Keratinocyte (primary cell): ENCODE data around the gene UNK. TPM values are rescaled to one million over a fixed set of nuclear protein-coding genes. Genes with fewer than 3 reads are reported as not detected.

Experiments used
- DNase-seq: peaks from one replicate; pipeline ENCODE4 v3.0.0-alpha.2; 2011; ENCODE audit warnings: low read depth, missing footprints, low spot score
- FAIRE-seq: peaks from 2 replicates; lab custom pipeline; 2011; peaks lifted over from hg19 to GRCh38; lab: Jason Lieb, UNC
- H2AFZ ChIP-seq: 2 replicates; pipeline ENCODE4 v1.6.0; 2012; ENCODE audit warnings: low read length, control low read depth, inconsistent platforms; ENCODE audit not compliant: control insufficient read depth
- H3K27ac ChIP-seq: 2 replicates; pipeline ENCODE4 v1.5.1; 2011; ENCODE audit warnings: low read length; ENCODE audit not compliant: control insufficient read depth, insufficient read depth
- H3K27me3 ChIP-seq: 3 replicates; pipeline ENCODE4 v1.6.0; 2011; ENCODE audit warnings: low read length; ENCODE audit not compliant: control insufficient read depth, insufficient read depth; ENCODE audit errors: extremely low read depth
- H3K36me3 ChIP-seq, 2 experiments: 2 replicates in 1 of 2; 3 replicates in 1 of 2; pipeline ENCODE4 v1.5.1; 2011; ENCODE audit warnings: low read length in 2 of 2, mild to moderate bottlenecking in 1 of 2; ENCODE audit not compliant: control insufficient read depth in 2 of 2, insufficient read depth in 2 of 2; ENCODE audit errors: extremely low read depth in 1 of 2
- H3K4me1 ChIP-seq: 3 replicates; pipeline ENCODE4 v1.5.1; 2011; ENCODE audit warnings: low read length; ENCODE audit not compliant: control insufficient read depth, insufficient read depth; ENCODE audit errors: extremely low read depth
- H3K4me2 ChIP-seq: 3 replicates; pipeline ENCODE4 v1.6.0; 2011; ENCODE audit warnings: low read depth, low read length; ENCODE audit not compliant: control insufficient read depth, insufficient read depth; ENCODE audit errors: extremely low read depth
- H3K4me3 ChIP-seq, 3 experiments: fragments of 200-600 bp in 1 of 3; sonication (generic) in 1 of 3; 2 replicates in 2 of 3; 3 replicates in 1 of 3; pipeline ENCODE4 v1.5.1; 2011 to 2016; ENCODE audit warnings: low read length in 3 of 3, mild to moderate bottlenecking in 3 of 3, control low read depth in 2 of 3, inconsistent platforms in 1 of 3, low read depth in 1 of 3, mixed read lengths in 1 of 3, mixed run types in 1 of 3, moderate library complexity in 1 of 3; ENCODE audit not compliant: control insufficient read depth in 2 of 3, insufficient read depth in 2 of 3; ENCODE audit errors: extremely low read depth in 1 of 3
- H3K79me2 ChIP-seq: 2 replicates; pipeline ENCODE4 v1.6.0; 2012; ENCODE audit warnings: low read length; ENCODE audit not compliant: control insufficient read depth, insufficient read depth
- H3K9ac ChIP-seq: 3 replicates; pipeline ENCODE4 v1.6.0; 2011; ENCODE audit warnings: low read length; ENCODE audit not compliant: control insufficient read depth, insufficient read depth; ENCODE audit errors: extremely low read depth
- H3K9me1 ChIP-seq: 3 replicates; pipeline ENCODE4 v1.6.0; 2011; ENCODE audit warnings: low read length; ENCODE audit not compliant: control insufficient read depth, insufficient read depth; ENCODE audit errors: extremely low read depth
- H3K9me3 ChIP-seq: 2 replicates; pipeline ENCODE4 v1.5.1; 2012; ENCODE audit warnings: low read depth, low read length; ENCODE audit not compliant: control insufficient read depth
- H4K20me1 ChIP-seq: 3 replicates; pipeline ENCODE4 v1.6.0; 2011; ENCODE audit warnings: low read length; ENCODE audit not compliant: control insufficient read depth, insufficient read depth; ENCODE audit errors: extremely low read depth
- CTCF ChIP-seq, 3 experiments: IDR thresholded peaks in 1 of 3; conservative IDR thresholded peaks in 1 of 3; optimal IDR thresholded peaks in 1 of 3; 2 replicates in 2 of 3; 3 replicates in 1 of 3; pipeline versions ENCODE3 to v1.5.1; 2011; ENCODE audit warnings: low read length in 3 of 3, mild to moderate bottlenecking in 3 of 3, moderate library complexity in 2 of 3, control low read depth in 1 of 3, inconsistent platforms in 1 of 3; ENCODE audit not compliant: insufficient read depth in 2 of 3; ENCODE audit errors: extremely low read depth in 1 of 3
- EZH2 ChIP-seq: IDR thresholded peaks from one replicate; pipeline ENCODE4 v1.6.1; 2012; ENCODE audit warnings: inconsistent platforms, mild to moderate bottlenecking, low read length, moderate library complexity
- dilution Hi-C: fragments of 300-500 bp; cut with MboI; formaldehyde crosslinking; loops from one replicate; pipeline ENCODE4 v1.7.0; 2020; ENCODE audit warnings: low sequenced_read_pairs; ENCODE audit not compliant: extremely low pct_ligation_motif_present
- polyA plus RNA-seq, 5 experiments: library from polyadenylated mRNA; depleted of rRNA in 3 of 5; stranded (reverse) in 3 of 5; stranded (forward) in 1 of 5; unstranded in 1 of 5; fragments of >200 nt; gene quantifications; 1 replicate in 1 of 5; 2 replicates in 3 of 5; 3 replicates in 1 of 5; pipeline versions ENCODE4 v1.2.1 to v1.2.3, GENCODE V29; 2011 to 2012; ENCODE audit warnings: missing spikeins in 2 of 5, low read depth in 1 of 5, low replicate concordance in 1 of 5

Gene UNK
- polyA plus RNA-seq, 1 donor (not counting 4 experiments of a cell fraction or from before 2014, with no cell fraction given): 13.0 TPM

- TF ChIP-seq EZH2 (no peak), CTCF (optimal IDR thresholded peaks at IDR 0.05 in 1 of 3, IDR thresholded peaks at IDR 0.05 in 1 of 3, conservative IDR thresholded peaks at IDR 0.05 in 1 of 3; ENCODE audit: extremely low read depth in 1 of 3, insufficient read depth in 2 of 3, low read length in 3 of 3) (peak; percentile 69 to 84 (median 76))
- no peak overlapping the region for H3K4me3 ChIP-seq
- H3K9me3 ChIP-seq: no peaks in the 10 kb centered on the region
- H4K20me1 ChIP-seq: no peaks in the 10 kb centered on the region
- H3K4me1 ChIP-seq: peaks cover 3% of the 10 kb centered on the region
- no peaks in the 10 kb centered on the region for H3K27me3 ChIP-seq
- no peak for DNase-seq
- peak overlapping the region; percentile 27 for H3K4me2 ChIP-seq
- peaks cover 3 to 4% of the 10 kb centered on the region in 2 experiments for H3K36me3 ChIP-seq
- no peak overlapping the region for H3K9ac ChIP-seq
- no peaks in the 10 kb centered on the region for H3K79me2 ChIP-seq
- FAIRE-seq: no peak
- dilution Hi-C loops: no loop called here
- no peak overlapping the region for H3K27ac ChIP-seq
- no peak overlapping the region for H2AFZ ChIP-seq
- H3K9me1 ChIP-seq: no peaks in the 10 kb centered on the region
Observed at GRCh38 chr17:75827308-75828075, 42.9 kb downstream of the UNK start.

- DNase-seq: no peak
- Histone ChIP-seq H3K4me2 (no peak overlapping the region), H3K9me1 (no peaks in the 10 kb centered on the region), H3K27ac (no peak overlapping the region), H4K20me1 (no peaks in the 10 kb centered on the region), H3K36me3 (peaks cover 0 to 4% of the 10 kb centered on the region in 2 experiments), H3K9ac (no peak overlapping the region), H3K79me2 (no peaks in the 10 kb centered on the region), H2AFZ (no peak overlapping the region), H3K27me3 (no peaks in the 10 kb centered on the region), H3K4me3 (no peak overlapping the region), H3K9me3 (no peaks in the 10 kb centered on the region), H3K4me1 (peaks cover 3% of the 10 kb centered on the region)
- TF ChIP-seq EZH2 (no peak), CTCF (optimal IDR thresholded peaks at IDR 0.05 in 1 of 3, IDR thresholded peaks at IDR 0.05 in 1 of 3, conservative IDR thresholded peaks at IDR 0.05 in 1 of 3; ENCODE audit: extremely low read depth in 1 of 3, insufficient read depth in 2 of 3, low read length in 3 of 3) (no peak)
- FAIRE-seq: no peak
- dilution Hi-C loops: no loop called here
Observed at GRCh38 chr17:75828076-75828400, 43.4 kb downstream of the UNK start.
